GM12878 (cell line): ENCODE results near the gene FTO. TPM values are rescaled to one million over a fixed set of nuclear protein-coding genes. Genes with fewer than 3 reads are reported as not detected.

ENCODE experiments used
- ATAC-seq: fragments of 200-7000 bp; cut with Tn5 transposase; 3 replicates; pipeline ENCODE4 v1.9.1; 2020; ENCODE audit warnings: mild to moderate bottlenecking, moderate library complexity
- Bru-seq: library from RNA; stranded (reverse); fragments of 400-500 nt; gene quantifications from one replicate; lab custom pipeline; 2021; lab: Mats Ljungman, UMichigan
- BruChase-seq, 2 experiments: library from RNA; stranded (reverse); fragments of 400-500 nt; gene quantifications; one replicate each; lab custom pipeline; 2021; lab: Mats Ljungman, UMichigan
- BruUV-seq: library from RNA; stranded (reverse); fragments of 400-500 nt; replicated peaks from 2 replicates; lab custom pipeline; 2021; lab: Mats Ljungman, UMichigan
- CTCF ChIA-PET: fragments of 300-600 bp; sonication (Branson Sonifier 250); formaldehyde crosslinking; extraction: SDS; loops from one replicate; lab custom pipeline; 2021; ENCODE audit warnings: inconsistent platforms; lab: Yijun Ruan, JAX
- POLR2A ChIA-PET: fragments of 350-600 bp; formaldehyde crosslinking; extraction: SDS; loops from one replicate; lab custom pipeline; 2021; ENCODE audit warnings: inconsistent platforms; lab: Charles Lee
- RAD21 ChIA-PET: fragments of 300-600 bp; sonication (Branson Sonifier 250); formaldehyde crosslinking; loops from one replicate; lab custom pipeline; 2023; ENCODE audit warnings: antibody characterized with exemption; ENCODE audit not compliant: unreplicated experiment; lab: Charles Lee
- SMC1A ChIA-PET: fragments of 300-600 bp; sonication (Branson Sonifier 250); formaldehyde crosslinking; loops from one replicate; lab custom pipeline; 2023; ENCODE audit not compliant: unreplicated experiment, uncharacterized antibody; lab: Charles Lee
- DNase-seq: peaks from one replicate; pipeline ENCODE4 v3.0.0-alpha.2; 2011; ENCODE audit warnings: low read depth, low spot score
- FAIRE-seq: peaks from 3 replicates; lab custom pipeline; 2011; peaks lifted over from hg19 to GRCh38; lab: Jason Lieb, UNC
- H2AFZ ChIP-seq: 2 replicates; pipeline ENCODE4 v1.6.0; 2011; ENCODE audit warnings: low read depth, low read length, control low read depth; ENCODE audit not compliant: control insufficient read depth
- H3K27ac ChIP-seq: 2 replicates; pipeline ENCODE4 v1.5.1; 2011; ENCODE audit warnings: control low read depth; ENCODE audit not compliant: control insufficient read depth, insufficient read depth
- H3K27me3 ChIP-seq, 2 experiments: replicated peaks in 1 of 2; 2 replicates each; pipeline versions ENCODE4 v1.6.0 to v1.6.1; 2011; ENCODE audit warnings: low read length in 1 of 2; ENCODE audit not compliant: control insufficient read depth in 2 of 2, insufficient read depth in 2 of 2
- H3K36me3 ChIP-seq, 2 experiments: 2 replicates each; pipeline ENCODE4 v1.5.1; 2011; ENCODE audit warnings: low read length in 1 of 2; ENCODE audit not compliant: control insufficient read depth in 2 of 2, insufficient read depth in 2 of 2
- H3K4me1 ChIP-seq: 2 replicates; pipeline ENCODE4 v1.6.1; 2011; ENCODE audit warnings: mild to moderate bottlenecking, low read length, moderate library complexity, mixed read lengths; ENCODE audit not compliant: control insufficient read depth, insufficient read depth
- H3K4me2 ChIP-seq: 2 replicates; pipeline ENCODE4 v1.6.0; 2011; ENCODE audit warnings: control low read depth; ENCODE audit not compliant: control insufficient read depth, insufficient read depth
- H3K4me3 ChIP-seq: fragments of 200-600 bp; sonication (generic); 2 replicates; pipeline ENCODE4 v1.5.1; 2016
- H3K79me2 ChIP-seq: 2 replicates; pipeline ENCODE4 v1.6.0; 2011; ENCODE audit warnings: low read length; ENCODE audit not compliant: control insufficient read depth, insufficient read depth
- H3K9ac ChIP-seq: 2 replicates; pipeline ENCODE4 v1.8.0; 2011; ENCODE audit warnings: low read length, control low read depth, mixed read lengths; ENCODE audit not compliant: control insufficient read depth, insufficient read depth
- H3K9me3 ChIP-seq: replicated peaks from 3 replicates; pipeline ENCODE4 v1.5.1; 2011; ENCODE audit warnings: mild to moderate bottlenecking, low read length; ENCODE audit not compliant: control insufficient read depth, insufficient read depth
- H4K20me1 ChIP-seq: 2 replicates; pipeline ENCODE4 v1.6.0; 2011; ENCODE audit not compliant: control insufficient read depth, insufficient read depth
- BACH1 ChIP-seq: fragments of 450-650 bp; IDR thresholded peaks from 2 replicates; pipeline ENCODE4 v1.6.1; 2017; ENCODE audit warnings: mild to moderate bottlenecking, borderline replicate concordance
- GATAD2B ChIP-seq: fragments of 450-650 bp; conservative IDR thresholded peaks from 2 replicates; pipeline ENCODE4 v1.6.1; 2017; ENCODE audit warnings: low read depth, mild to moderate bottlenecking, moderate library complexity
- KDM1A ChIP-seq: fragments of 200-600 bp; sonication (generic); IDR thresholded peaks from 2 replicates; pipeline ENCODE4 v1.6.1; 2016; ENCODE audit warnings: borderline replicate concordance
- LARP7 ChIP-seq: fragments of 450-650 bp; IDR thresholded peaks from 2 replicates; pipeline ENCODE4 v1.6.1; 2017; ENCODE audit warnings: mild to moderate bottlenecking
- MYC ChIP-seq: IDR thresholded peaks from 2 replicates; pipeline ENCODE4 v1.6.1; 2011; ENCODE audit warnings: mild to moderate bottlenecking, low read length, moderate library complexity, inconsistent platforms; ENCODE audit not compliant: insufficient read depth, insufficient replicate concordance, insufficient read length, severe bottlenecking
- POLR2AphosphoS5 ChIP-seq: IDR thresholded peaks from 2 replicates; pipeline ENCODE4 v1.6.1; 2011; ENCODE audit warnings: mild to moderate bottlenecking, low read length, inconsistent platforms
- POU2F2 ChIP-seq: IDR thresholded peaks from 3 replicates; pipeline ENCODE4 v1.6.1; 2011; ENCODE audit warnings: low read depth, mild to moderate bottlenecking, low read length, borderline replicate concordance
- SKIL ChIP-seq: fragments of 450-650 bp; IDR thresholded peaks from 2 replicates; pipeline ENCODE4 v1.6.1; 2017; ENCODE audit warnings: mild to moderate bottlenecking, low read depth, inconsistent platforms; ENCODE audit not compliant: poor library complexity, severe bottlenecking
- TBL1XR1 ChIP-seq: IDR thresholded peaks from 2 replicates; pipeline ENCODE4 v1.6.1; 2012; ENCODE audit warnings: low read depth, low read length, improper control_type of control experiment
- TCF7 ChIP-seq: IDR thresholded peaks from 2 replicates; pipeline ENCODE4 v1.6.1; 2014; ENCODE audit warnings: antibody characterized with exemption, borderline replicate concordance
- ZNF622 ChIP-seq: fragments of 450-650 bp; IDR thresholded peaks from 2 replicates; pipeline ENCODE4 v1.6.1; 2017; ENCODE audit warnings: mild to moderate bottlenecking, inconsistent platforms
- ZSCAN29 ChIP-seq: fragments of 450-650 bp; IDR thresholded peaks from 2 replicates; pipeline ENCODE4 v1.6.1; 2017; ENCODE audit warnings: mild to moderate bottlenecking, moderate library complexity
- WGBS: methylation state at CpG from one replicate; pipeline ENCODE4 v1.1.6; 2016; ENCODE audit warnings: low lambda C conversion rate; ENCODE audit not compliant: insufficient replicate concordance, insufficient coverage; ENCODE audit errors: missing lambda C conversion rate; 5-methylcytosine and 5-hydroxymethylcytosine counted together
- in situ Hi-C: fragments of 300-500 bp; cut with MboI; formaldehyde crosslinking; loops from 9 replicates; pipeline ENCODE4 v1.14.3; 2018; ENCODE audit warnings: mixed read lengths
- intact Hi-C: fragments of 100-400 bp; cut with micrococcal nuclease; formaldehyde crosslinking; loops from one replicate; pipeline ENCODE4 v1.14.2; 2022; ENCODE audit not compliant: unreplicated experiment
- long read RNA-seq, 2 experiments: library from polyadenylated mRNA; unstranded; transcript quantifications; one replicate each; pipeline ENCODE4 v2.0.0, GENCODE V29; 2019 to 2020
- polyA minus RNA-seq, 3 experiments: library from RNA; depleted of rRNA, polyadenylated mRNA; stranded (reverse); fragments of >200 nt; gene quantifications; 2 replicates each; pipeline ENCODE4 v1.2.3, GENCODE V29; 2011
- polyA plus RNA-seq, 11 experiments: library from polyadenylated mRNA; depleted of rRNA in 4 of 11; unstranded in 6 of 11; stranded (reverse) in 5 of 11; fragments of >200 nt; fragmentation: Nextera tagmentation in 4 of 11; fragmentation: Illumina TruSeq in 1 of 11; extraction: Ambion mirVana in 4 of 11; extraction: Trizol in 1 of 11; gene quantifications; 1 replicate in 1 of 11; 2 replicates in 10 of 11; pipeline versions ENCODE4 v1.2.1 to v1.2.3, GENCODE V29; 2011 to 2016; ENCODE audit warnings: inconsistent platforms in 2 of 11, missing spikeins in 2 of 11, low read depth in 1 of 11
- total RNA-seq, 4 experiments: library from RNA; depleted of rRNA in 3 of 4; stranded (reverse); fragments of >200 nt in 3 of 4; fragmentation: Illumina TruSeq in 1 of 4; extraction: Trizol in 1 of 4; gene quantifications; 2 replicates each; pipeline versions ENCODE4 v1.2.1 to v1.2.3, GENCODE V29; 2013 to 2021
- TF ChIP-seq, protein P1 (sequence below): fragments of 450-650 bp; IDR thresholded peaks from 2 replicates; pipeline ENCODE4 v1.6.1; 2016; ENCODE audit warnings: mild to moderate bottlenecking

Gene FTO
- total RNA-seq (2013; cell fraction: nucleolus; rRNA removed), result 112 TPM in 2 replicates
- total RNA-seq (2014; rRNA removed), result 39.9 and 41.1 TPM in 2 replicates
- 50.0 and 52.5 TPM in 2 replicates for total RNA-seq (2014; rRNA removed; fragmentation: Illumina TruSeq; extraction: Trizol)
- total RNA-seq (2021), result 51.7 and 55.0 TPM in 2 replicates
- 24.3 TPM for polyA plus RNA-seq (2011; ENCODE audit: low read depth)
- 33.7 and 47.8 TPM in 2 replicates for polyA plus RNA-seq (2011; rRNA removed)
- polyA plus RNA-seq (2011; cell fraction: cytosol; rRNA removed), result 41.6 and 53.8 TPM in 2 replicates
- 18.7 and 24.9 TPM in 2 replicates for polyA plus RNA-seq (2011; cell fraction: nucleus; rRNA removed)
- 23.5 and 30.5 TPM in 2 replicates for polyA plus RNA-seq (2012)
- 55.0 and 60.6 TPM in 2 replicates for polyA plus RNA-seq (2014; fragmentation: Illumina TruSeq; extraction: Trizol)
- polyA plus RNA-seq (2014; fragmentation: Nextera tagmentation; extraction: Ambion mirVana), result 10 to 100 TPM; 20.1 to 20.3 TPM
- 36.2 and 39.3 TPM in 2 replicates for polyA plus RNA-seq (2014; rRNA removed)
- 10 to 100 TPM; 46.3 to 49.8 TPM for polyA plus RNA-seq (2016; fragmentation: Nextera tagmentation; extraction: Ambion mirVana)
- polyA minus RNA-seq (2011; rRNA and poly(A)+ RNA removed), result 69.2 and 93.4 TPM in 2 replicates
- polyA minus RNA-seq (2011; cell fraction: cytosol; rRNA and poly(A)+ RNA removed), result 23.7 and 25.4 TPM in 2 replicates
- 38.9 and 50.6 TPM in 2 replicates for polyA minus RNA-seq (2011; cell fraction: nucleus; rRNA and poly(A)+ RNA removed)
- percentile 66 among the genes with signal in this experiment for Bru-seq, nascent RNA
- BruChase-seq, experiment 1, labeled RNA remaining after a 6-hour chase, result percentile 63 among the genes with signal in this experiment
- BruChase-seq, experiment 2, labeled RNA remaining after a 2-hour chase, result percentile 65 among the genes with signal in this experiment
- long read RNA-seq, experiment 1, full-length matches to known transcripts, result 7 of 13 reads
- long read RNA-seq, experiment 1, partial matches to known transcripts, result 1 of 13 reads
- long read RNA-seq, experiment 1, other reads (novel, unspliced or antisense), result 5 of 13 reads
- long read RNA-seq, experiment 2, full-length matches to known transcripts, result 4 of 44 reads
- long read RNA-seq, experiment 2, partial matches to known transcripts, result 8 of 44 reads
- long read RNA-seq, experiment 2, other reads (novel, unspliced or antisense), result 32 of 44 reads

- in situ Hi-C loops, result no loop called here
- Histone ChIP-seq H3K27ac (peak within 1 kb of the TSS; percentile 34; the same call in 1 of the 2 replicates), H3K4me1 (peaks cover 3% of the 10 kb centered on the region), H3K4me2 (peak within 1 kb of the TSS; percentile 78), H3K4me3 (peak within 1 kb of the TSS; percentile 83), H3K36me3 (no peaks in the 10 kb centered on the region), H2AFZ (peak within 1 kb of the TSS; percentile 79), H3K79me2 (peaks cover 17% of the 10 kb centered on the region), H4K20me1 (no peaks in the 10 kb centered on the region), H3K9ac (peak within 1 kb of the TSS; percentile 70), H3K27me3 (no peaks in the 10 kb centered on the region), H3K9me3 (peaks cover 2% of the 10 kb centered on the region; the same call in 2 of the 3 replicates)
- POLR2A ChIA-PET, result interaction anchor here (1.3 kb wide), 1 partner anchor 13 kb away, joined by 3 read pairs; no protein-coding TSS in a partner anchor
- DNase-seq (peak; percentile 98), FAIRE-seq (peak; percentile 95), ATAC-seq (peak; percentile 99)
- BruUV-seq, result TSS peak; percentile 89
- under 1% methylated on average over 57 of the region's 57 CpGs for WGBS
- intact Hi-C loops, result loop anchor here (10.0 kb wide), 1 partner anchor 189 kb away; no protein-coding TSS in a partner anchor
- RAD21 ChIA-PET, result interaction anchor here (0.8 to 1.6 kb wide), 6 partner anchors 8 to 200 kb away, joined by 3 to 5 read pairs (median 3); partner anchors contain the start of gene AKTIP
- CTCF ChIA-PET, result interaction anchor here (0.9 to 1.0 kb wide), 3 partner anchors 16 to 154 kb away, joined by 3 to 4 read pairs (median 4); no protein-coding TSS in a partner anchor
- SMC1A ChIA-PET, result interaction anchor here (1.0 to 1.2 kb wide), 3 partner anchors 13 to 155 kb away, joined by 3 to 5 read pairs (median 5); no protein-coding TSS in a partner anchor
- TF ChIP-seq LARP7 (0 out of 2 replicates have a peak, but pooled peaks have one; percentile 18), GATAD2B (peak; percentile 45; the same call in 1 of the 2 replicates), MYC (peak; percentile 7), POU2F2 (0 out of 3 replicates have a peak, but pooled peaks have one; percentile 29), KDM1A (no peak), ZSCAN29 (0 out of 2 replicates have a peak, but pooled peaks have one; percentile 24), SKIL (no peak), BACH1 (no peak), ZNF622 (no peak), TBL1XR1 (peak; percentile 64; the same call in 1 of the 2 replicates), POLR2AphosphoS5 (0 out of 2 replicates have a peak, but pooled peaks have one; percentile 49), TCF7 (no peak)
- TF ChIP-seq, protein P1, sequence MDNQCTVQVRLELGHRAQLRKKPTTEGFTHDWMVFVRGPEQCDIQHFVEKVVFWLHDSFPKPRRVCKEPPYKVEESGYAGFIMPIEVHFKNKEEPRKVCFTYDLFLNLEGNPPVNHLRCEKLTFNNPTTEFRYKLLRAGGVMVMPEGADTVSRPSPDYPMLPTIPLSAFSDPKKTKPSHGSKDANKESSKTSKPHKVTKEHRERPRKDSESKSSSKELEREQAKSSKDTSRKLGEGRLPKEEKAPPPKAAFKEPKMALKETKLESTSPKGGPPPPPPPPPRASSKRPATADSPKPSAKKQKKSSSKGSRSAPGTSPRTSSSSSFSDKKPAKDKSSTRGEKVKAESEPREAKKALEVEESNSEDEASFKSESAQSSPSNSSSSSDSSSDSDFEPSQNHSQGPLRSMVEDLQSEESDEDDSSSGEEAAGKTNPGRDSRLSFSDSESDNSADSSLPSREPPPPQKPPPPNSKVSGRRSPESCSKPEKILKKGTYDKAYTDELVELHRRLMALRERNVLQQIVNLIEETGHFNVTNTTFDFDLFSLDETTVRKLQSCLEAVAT, result peak; percentile 58; the same call in 1 of the 2 replicates
Observed at GRCh38 chr16:53703590-53704444, at the start of gene FTO, which contains the start of gene RPGRIP1L. Gene FTO (plus strand): TSS chr16:53704156. Gene RPGRIP1L (minus strand): TSS chr16:53703859. CDS start chr16:53700723, 3,136 bp downstream.
